Colonic mucosa (tissue), 4 donors: ENCODE data around the gene TMEM269. TPM values are rescaled to one million over a fixed set of nuclear protein-coding genes. Genes with fewer than 3 reads are reported as not detected.
"Not testable (repeated sequence)": the region's sequence is repeated elsewhere in the genome, so short reads cannot be mapped to it uniquely, and the experiment has no call there.

ENCODE experiments used
- DNase-seq: peaks from one replicate; pipeline ENCODE4 v3.0.0-alpha.2; 2020
- H3K27ac ChIP-seq: fragments of 200-600 bp; one replicate; pipeline ENCODE4 v1.8.0; 2021
- H3K27me3 ChIP-seq: fragments of 200-600 bp; one replicate; pipeline ENCODE4 v1.8.0; 2021
- H3K36me3 ChIP-seq: fragments of 200-600 bp; one replicate; pipeline ENCODE4 v1.8.0; 2021
- H3K4me1 ChIP-seq: fragments of 200-600 bp; one replicate; pipeline ENCODE4 v1.8.0; 2021; ENCODE audit warnings: mild to moderate bottlenecking
- H3K4me3 ChIP-seq: fragments of 200-600 bp; one replicate; pipeline ENCODE4 v1.8.0; 2021
- H3K9ac ChIP-seq, 2 donors: one replicate each; pipeline ENCODE4 v1.7.0; 2013; ENCODE audit warnings: control low read depth in 2 of 2, low read depth in 2 of 2, low read length in 2 of 2
- H3K9me3 ChIP-seq: fragments of 200-600 bp; one replicate; pipeline ENCODE4 v1.8.0; 2021
- intact Hi-C: fragments of 100-400 bp; cut with DNase I; formaldehyde crosslinking; loops from one replicate; pipeline ENCODE4 v1.14.1; 2022
- total RNA-seq, 2 donors: library from RNA; stranded (reverse); fragmentation: NEBNext Ultra II Directional in 1 of 2; extraction: Animal tissue kit (Norgen Biotek cat#: 25700) in 1 of 2; gene quantifications; one replicate each; pipeline ENCODE4 v1.2.1, GENCODE V29; 2021
- TF ChIP-seq, protein P1 (sequence below): fragments of 200-600 bp; IDR thresholded peaks from one replicate; pipeline ENCODE4 v1.8.0; 2022; ENCODE audit warnings: antibody characterized with exemption, mild to moderate bottlenecking
- donor health status: healthy.
- donor health status: DM: no; HTN: no; CAD: no.
- donor health status: DM: no; HTN: no; CAD: no.

Gene TMEM269
- total RNA-seq, 2 donors from 2014 or later = 0.10 TPM; not detected in 1

DNA sequence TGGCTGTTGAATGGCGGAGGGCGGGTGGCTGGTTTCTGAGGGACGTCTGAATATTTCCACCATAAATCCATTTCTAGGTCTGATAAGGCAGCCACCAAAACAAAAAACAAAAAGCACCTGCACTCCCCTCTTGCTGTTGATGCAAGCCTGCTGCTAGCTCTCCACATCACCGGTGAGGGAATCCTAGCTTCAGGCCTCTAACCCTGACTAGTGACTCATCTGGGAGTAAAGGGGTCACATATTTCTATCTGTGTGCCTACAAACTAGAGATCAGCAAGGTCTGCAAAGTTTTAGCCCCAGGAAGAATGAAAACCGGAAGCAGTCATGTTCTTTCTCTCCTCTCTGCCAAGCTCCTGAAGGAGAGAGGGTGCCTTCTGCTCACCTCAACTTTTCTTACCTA is 21.8 kb downstream of the TMEM269 start:
- no peak overlapping the region for H3K4me3 ChIP-seq
- intact Hi-C loops = no loop called here
- H3K9me3 ChIP-seq = no peaks in the 10 kb centered on the region
- TF ChIP-seq, protein P1, sequence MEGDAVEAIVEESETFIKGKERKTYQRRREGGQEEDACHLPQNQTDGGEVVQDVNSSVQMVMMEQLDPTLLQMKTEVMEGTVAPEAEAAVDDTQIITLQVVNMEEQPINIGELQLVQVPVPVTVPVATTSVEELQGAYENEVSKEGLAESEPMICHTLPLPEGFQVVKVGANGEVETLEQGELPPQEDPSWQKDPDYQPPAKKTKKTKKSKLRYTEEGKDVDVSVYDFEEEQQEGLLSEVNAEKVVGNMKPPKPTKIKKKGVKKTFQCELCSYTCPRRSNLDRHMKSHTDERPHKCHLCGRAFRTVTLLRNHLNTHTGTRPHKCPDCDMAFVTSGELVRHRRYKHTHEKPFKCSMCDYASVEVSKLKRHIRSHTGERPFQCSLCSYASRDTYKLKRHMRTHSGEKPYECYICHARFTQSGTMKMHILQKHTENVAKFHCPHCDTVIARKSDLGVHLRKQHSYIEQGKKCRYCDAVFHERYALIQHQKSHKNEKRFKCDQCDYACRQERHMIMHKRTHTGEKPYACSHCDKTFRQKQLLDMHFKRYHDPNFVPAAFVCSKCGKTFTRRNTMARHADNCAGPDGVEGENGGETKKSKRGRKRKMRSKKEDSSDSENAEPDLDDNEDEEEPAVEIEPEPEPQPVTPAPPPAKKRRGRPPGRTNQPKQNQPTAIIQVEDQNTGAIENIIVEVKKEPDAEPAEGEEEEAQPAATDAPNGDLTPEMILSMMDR = no peak
- H3K4me1 ChIP-seq = no peaks in the 10 kb centered on the region
- H3K27me3 ChIP-seq = no peaks in the 10 kb centered on the region
- no peak for DNase-seq
- no peak overlapping the region for H3K9ac ChIP-seq
- H3K36me3 ChIP-seq = no peaks in the 10 kb centered on the region
- H3K27ac ChIP-seq = no peak overlapping the region

DNA sequence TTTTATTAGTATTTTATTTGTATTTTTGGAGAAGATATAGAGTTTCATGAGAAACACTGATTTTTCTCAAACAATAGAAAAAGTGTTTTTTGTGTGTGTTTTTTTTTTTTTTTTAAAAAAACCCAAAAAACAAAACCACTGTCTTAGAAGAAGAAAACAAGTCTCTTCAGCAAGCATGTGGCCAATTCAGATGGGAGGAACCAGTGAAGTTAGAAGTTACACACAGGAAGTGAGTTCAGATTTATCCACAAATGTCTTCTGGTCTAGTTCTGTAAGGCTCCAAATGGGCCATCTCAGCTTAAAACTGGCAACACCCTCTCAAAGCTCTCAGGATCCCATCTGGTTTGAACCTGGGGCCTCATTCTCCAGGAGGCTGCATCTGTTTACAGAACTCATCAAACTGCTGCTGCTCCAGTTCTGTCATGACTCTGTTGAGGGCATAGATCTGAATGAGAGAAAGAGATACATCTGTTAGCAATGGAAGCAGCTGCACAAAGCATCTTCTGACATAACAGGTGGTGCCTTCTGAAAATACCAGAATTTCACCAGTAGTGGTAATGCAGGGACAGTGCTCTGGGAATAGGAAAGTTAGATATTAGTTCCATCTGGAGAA is 22.4 kb downstream of the TMEM269 start:
- Histone ChIP-seq H3K36me3 (no peaks in the 10 kb centered on the region), H3K9ac (no peak overlapping the region), H3K9me3 (no peaks in the 10 kb centered on the region), H3K4me1 (no peaks in the 10 kb centered on the region), H3K27ac (no peak overlapping the region), H3K4me3 (no peak overlapping the region), H3K27me3 (no peaks in the 10 kb centered on the region)
- DNase-seq = no peak
- intact Hi-C loops = no loop called here
- TF ChIP-seq, protein P1 = no peak

DNA sequence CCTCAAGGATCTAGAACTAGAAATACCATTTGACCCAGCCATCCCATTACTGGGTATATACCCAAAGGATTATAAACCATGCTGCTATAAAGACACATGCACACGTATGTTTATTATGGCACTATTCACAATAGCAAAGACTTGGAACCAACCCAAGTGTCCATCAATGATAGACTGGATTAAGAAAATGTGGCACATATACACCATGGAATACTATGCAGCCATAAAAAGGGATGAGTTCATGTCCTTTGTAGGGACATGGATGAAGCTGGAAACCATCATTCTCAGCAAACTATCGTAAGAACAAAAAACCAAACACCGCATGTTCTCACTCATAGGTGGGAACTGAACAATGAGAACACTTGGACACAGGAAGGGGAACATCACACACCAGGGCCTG is 30.0 kb downstream of the TMEM269 start:
- H3K27me3 ChIP-seq, H3K4me1 ChIP-seq, H3K9ac ChIP-seq, H3K9me3 ChIP-seq, H3K36me3 ChIP-seq, DNase-seq, H3K27ac ChIP-seq, H3K4me3 ChIP-seq: not testable (repeated sequence)
- intact Hi-C loops = loop anchor here (5.0 kb wide), 1 partner anchor 48 kb away; the partner anchor contains the start of genes C1orf50 and P3H1

DNA sequence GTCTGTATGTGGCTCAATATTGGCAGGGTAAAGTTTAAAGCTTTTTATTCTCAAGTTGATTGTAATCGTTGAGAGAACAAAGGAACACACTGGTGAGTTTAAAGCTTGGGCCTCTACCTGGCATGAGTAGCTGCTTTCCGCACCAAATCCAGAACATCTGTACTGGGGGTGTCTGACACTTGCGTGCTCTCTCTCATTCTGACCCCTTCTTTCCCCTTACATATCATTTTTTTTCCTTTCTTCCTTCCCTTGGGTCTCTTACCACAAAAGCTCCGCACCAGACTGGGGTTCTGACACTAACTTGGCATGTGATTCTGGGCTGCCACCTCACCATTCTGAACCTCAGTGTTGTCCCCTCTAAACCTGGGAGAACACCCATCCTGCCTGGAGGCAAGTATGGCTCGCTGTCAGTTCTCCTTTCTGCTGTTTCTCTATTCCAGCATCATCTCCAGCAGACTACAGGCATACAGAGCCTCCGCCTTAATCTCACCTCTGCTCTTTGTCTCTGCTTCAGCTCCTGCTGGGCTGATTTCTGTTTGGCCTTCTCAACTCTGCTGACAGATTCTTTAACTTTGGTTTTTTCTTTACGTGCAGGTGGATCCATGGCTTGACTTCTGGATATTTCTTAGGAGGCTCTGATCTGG is 31.3 kb downstream of the TMEM269 start:
- Histone ChIP-seq H3K4me3 (peak overlapping the region; percentile 54), H3K9me3 (no peaks in the 10 kb centered on the region), H3K9ac (peak overlapping the region; percentile 68 to 88), H3K4me1 (peaks cover 4% of the 10 kb centered on the region), H3K27me3 (no peaks in the 10 kb centered on the region), H3K27ac (peak overlapping the region; percentile 96), H3K36me3 (no peaks in the 10 kb centered on the region)
- intact Hi-C loops = loop anchor here (5.0 kb wide), 1 partner anchor 49 kb away; the partner anchor contains the start of genes C1orf50 and P3H1
- no peak for DNase-seq
- TF ChIP-seq, protein P1 = no peak

DNA sequence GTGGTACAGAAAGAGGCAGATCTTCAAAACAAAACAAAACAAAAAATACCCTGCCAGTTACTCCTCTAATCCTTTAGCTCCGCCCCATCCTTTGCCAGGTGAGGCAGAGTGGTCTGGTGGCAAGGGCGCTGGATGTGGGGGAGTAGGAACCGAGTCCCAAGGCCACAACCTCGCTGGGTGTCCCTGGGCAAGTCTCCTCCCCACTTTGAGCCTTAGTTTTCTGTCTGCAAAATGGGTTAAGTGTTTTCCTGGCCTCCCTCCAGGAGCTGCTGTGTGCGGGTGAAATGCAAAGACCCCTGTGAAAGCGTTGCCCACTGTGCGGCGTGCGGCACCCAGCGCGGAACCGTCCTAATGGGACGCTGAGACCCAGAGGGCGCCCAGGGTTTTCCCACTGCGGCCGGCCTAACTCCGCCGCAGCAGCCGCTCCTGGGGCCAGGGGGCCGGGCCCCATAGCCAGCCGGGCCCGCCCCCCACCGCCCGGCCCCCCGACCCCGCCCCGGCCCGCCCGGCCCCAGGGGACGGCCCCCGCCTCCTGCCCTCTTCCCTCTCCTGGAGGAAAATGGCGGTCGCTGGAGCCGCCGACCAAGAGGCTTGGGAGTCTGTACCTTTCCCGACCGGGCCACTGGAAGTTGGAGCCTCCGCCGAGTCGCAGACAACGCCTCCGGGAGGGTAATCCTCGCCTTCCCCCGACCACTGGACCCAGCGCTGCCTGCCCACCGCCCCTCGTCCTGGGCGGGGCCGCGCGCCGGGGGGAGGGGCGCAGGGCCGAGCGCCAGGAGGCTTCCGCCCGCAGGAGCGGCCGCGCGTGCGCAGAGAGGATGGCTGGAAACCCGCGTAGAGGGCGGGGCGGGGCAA is 32.0 kb downstream of the TMEM269 start, which contains the start of the genes ERMAP and SVBP:
TSS of gene ERMAP (plus strand) at position 538 of the 855 bp plus-strand sequence. CDS start 13,327 bp downstream, outside the sequence.
TSS of gene SVBP (minus strand) at position 813 of the 855 bp plus-strand sequence. CDS start 853 bp downstream, outside the sequence.
- H3K9me3 ChIP-seq = no peaks in the 10 kb centered on the region
- H3K4me1 ChIP-seq = peaks cover 4% of the 10 kb centered on the region
- no peaks in the 10 kb centered on the region for H3K36me3 ChIP-seq
- DNase-seq = peak; percentile 95
- H3K9ac ChIP-seq = peak within 1 kb of the TSS; percentile 88 to 92
- peak within 1 kb of the TSS; percentile 54 for H3K4me3 ChIP-seq
- intact Hi-C loops = loop anchor here (5.0 kb wide), 1 partner anchor 50 kb away; the partner anchor contains the start of genes C1orf50 and P3H1
- TF ChIP-seq, protein P1 = no peak
- no peaks in the 10 kb centered on the region for H3K27me3 ChIP-seq
- peak within 1 kb of the TSS; percentile 96 for H3K27ac ChIP-seq
